NB4 (cell line): ENCODE results near the gene CTTNBP2NL.

ENCODE experiments used
- MYC ChIP-seq: IDR thresholded peaks from 2 replicates; pipeline ENCODE4 v1.6.1; 2011; ENCODE audit warnings: low read depth, low read length
- POLR2A ChIP-seq: IDR thresholded peaks from 2 replicates; pipeline ENCODE4 v1.6.1; 2011; ENCODE audit warnings: mild to moderate bottlenecking; ENCODE audit not compliant: insufficient read length; ENCODE audit errors: extremely low read depth
- TF ChIP-seq, protein P1 (sequence below): IDR thresholded peaks from one replicate; pipeline ENCODE4 v1.5.1; 2012; ENCODE audit warnings: low read depth, low read length

GRCh38 chr1:112358061-112358770 is 37.8 kb upstream of the CTTNBP2NL start:
- TF ChIP-seq, protein P1, sequence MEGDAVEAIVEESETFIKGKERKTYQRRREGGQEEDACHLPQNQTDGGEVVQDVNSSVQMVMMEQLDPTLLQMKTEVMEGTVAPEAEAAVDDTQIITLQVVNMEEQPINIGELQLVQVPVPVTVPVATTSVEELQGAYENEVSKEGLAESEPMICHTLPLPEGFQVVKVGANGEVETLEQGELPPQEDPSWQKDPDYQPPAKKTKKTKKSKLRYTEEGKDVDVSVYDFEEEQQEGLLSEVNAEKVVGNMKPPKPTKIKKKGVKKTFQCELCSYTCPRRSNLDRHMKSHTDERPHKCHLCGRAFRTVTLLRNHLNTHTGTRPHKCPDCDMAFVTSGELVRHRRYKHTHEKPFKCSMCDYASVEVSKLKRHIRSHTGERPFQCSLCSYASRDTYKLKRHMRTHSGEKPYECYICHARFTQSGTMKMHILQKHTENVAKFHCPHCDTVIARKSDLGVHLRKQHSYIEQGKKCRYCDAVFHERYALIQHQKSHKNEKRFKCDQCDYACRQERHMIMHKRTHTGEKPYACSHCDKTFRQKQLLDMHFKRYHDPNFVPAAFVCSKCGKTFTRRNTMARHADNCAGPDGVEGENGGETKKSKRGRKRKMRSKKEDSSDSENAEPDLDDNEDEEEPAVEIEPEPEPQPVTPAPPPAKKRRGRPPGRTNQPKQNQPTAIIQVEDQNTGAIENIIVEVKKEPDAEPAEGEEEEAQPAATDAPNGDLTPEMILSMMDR: no peak
- TF ChIP-seq POLR2A (no peak), MYC (no peak)
